ENCODE measurements around the gene STARD5. TPM values are rescaled to one million over a fixed set of nuclear protein-coding genes. Genes with fewer than 3 reads are reported as not detected.
A peak's percentile ranks its signal among the peaks of the same experiment; 100 is the strongest.

Gene STARD5
- total RNA-seq, 1 donor from 2014 or later: 4.8 TPM

GRCh38 chr15:81291916-81292522 lies 31.9 kb downstream of the STARD5 start:
- peak in 1 of 2 donors; percentile 31 for DNase-seq (ENCODE audit: low spot score in 2 of 2)

GRCh38 chr15:81289910-81290309 lies 34.0 kb downstream of the STARD5 start:
- H3K9me3 ChIP-seq: no peaks in the 10 kb centered on the region
- H3K36me3 ChIP-seq: no peaks in the 10 kb centered on the region
- H3K4me3 ChIP-seq: no peak overlapping the region
- H3K27me3 ChIP-seq: no peaks in the 10 kb centered on the region
- DNase-seq (ENCODE audit: low spot score in 2 of 2): no peak
- TF ChIP-seq CTCF (IDR thresholded peaks at IDR 0.05): no peak
- intact Hi-C loops (cut with DNase I): no loop called here
- no peak overlapping the region for H3K27ac ChIP-seq
- no peaks in the 10 kb centered on the region for H3K4me1 ChIP-seq

More at GRCh38 chr15:81291916-81292522, 31.9 kb downstream of the STARD5 start:
- H3K4me1 ChIP-seq: no peaks in the 10 kb centered on the region
- TF ChIP-seq CTCF (IDR thresholded peaks at IDR 0.05): no peak
- H3K27ac ChIP-seq: no peak overlapping the region
- H3K9me3 ChIP-seq: no peaks in the 10 kb centered on the region
- H3K36me3 ChIP-seq: no peaks in the 10 kb centered on the region
- H3K27me3 ChIP-seq: no peaks in the 10 kb centered on the region
- H3K4me3 ChIP-seq: no peak overlapping the region
- intact Hi-C loops (cut with DNase I): no loop called here

DNA sequence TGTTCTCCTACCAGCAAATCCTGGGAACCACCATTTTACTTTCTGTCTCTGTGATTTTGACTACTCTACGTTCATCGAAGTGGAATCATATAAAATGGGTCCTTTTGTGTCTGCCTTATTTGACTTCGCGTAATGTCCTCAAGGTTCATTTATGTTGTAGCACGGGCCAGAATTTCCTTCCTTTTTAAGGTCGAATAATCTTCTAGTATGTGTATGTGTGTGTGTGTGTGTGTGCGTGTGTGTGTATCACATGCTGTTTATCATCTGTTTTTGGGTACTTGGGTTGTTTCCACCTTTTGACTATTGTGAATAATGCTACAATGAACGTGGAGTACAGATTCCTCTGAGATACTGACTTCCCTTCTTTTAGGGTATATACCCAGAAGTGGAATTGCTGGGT lies 35.3 kb downstream of the STARD5 start:
- no peak for DNase-seq (ENCODE audit: low spot score in 2 of 2)
- no peak overlapping the region for H3K27ac ChIP-seq
- H3K9me3 ChIP-seq: no peaks in the 10 kb centered on the region
- no peaks in the 10 kb centered on the region for H3K36me3 ChIP-seq
- intact Hi-C loops (cut with DNase I): no loop called here
- no peaks in the 10 kb centered on the region for H3K4me1 ChIP-seq
- H3K27me3 ChIP-seq: no peaks in the 10 kb centered on the region
- H3K4me3 ChIP-seq: no peak overlapping the region
- no peak for TF ChIP-seq CTCF (IDR thresholded peaks at IDR 0.05)

DNA sequence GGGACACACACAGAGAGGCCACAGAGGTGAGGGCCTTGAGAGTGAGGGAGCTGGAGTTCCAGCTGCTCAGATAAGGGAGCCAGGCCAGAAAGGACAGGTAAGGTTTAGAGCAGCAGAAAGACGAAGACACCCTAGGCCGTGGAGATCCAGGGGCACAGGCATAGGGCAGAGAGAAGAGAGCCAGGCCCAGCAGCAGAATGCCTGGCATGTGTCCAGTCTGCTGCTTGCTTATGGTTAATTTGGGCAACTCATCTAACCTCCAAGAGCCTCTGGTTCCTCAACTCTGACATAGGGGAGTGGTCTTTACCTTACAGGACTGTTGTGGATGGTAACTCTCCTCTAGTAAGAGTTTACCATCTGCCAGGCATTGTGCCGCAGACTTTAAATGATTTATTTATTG lies 35.9 kb downstream of the STARD5 start:
- intact Hi-C loops (cut with DNase I): no loop called here
- no peaks in the 10 kb centered on the region for H3K36me3 ChIP-seq
- H3K27me3 ChIP-seq: no peaks in the 10 kb centered on the region
- H3K27ac ChIP-seq: no peak overlapping the region
- DNase-seq (ENCODE audit: low spot score in 2 of 2): peak in 1 of 2 donors; percentile 35
- H3K4me3 ChIP-seq: no peak overlapping the region
- TF ChIP-seq CTCF (IDR thresholded peaks at IDR 0.05): no peak
- H3K4me1 ChIP-seq: no peaks in the 10 kb centered on the region
- no peaks in the 10 kb centered on the region for H3K9me3 ChIP-seq

DNA sequence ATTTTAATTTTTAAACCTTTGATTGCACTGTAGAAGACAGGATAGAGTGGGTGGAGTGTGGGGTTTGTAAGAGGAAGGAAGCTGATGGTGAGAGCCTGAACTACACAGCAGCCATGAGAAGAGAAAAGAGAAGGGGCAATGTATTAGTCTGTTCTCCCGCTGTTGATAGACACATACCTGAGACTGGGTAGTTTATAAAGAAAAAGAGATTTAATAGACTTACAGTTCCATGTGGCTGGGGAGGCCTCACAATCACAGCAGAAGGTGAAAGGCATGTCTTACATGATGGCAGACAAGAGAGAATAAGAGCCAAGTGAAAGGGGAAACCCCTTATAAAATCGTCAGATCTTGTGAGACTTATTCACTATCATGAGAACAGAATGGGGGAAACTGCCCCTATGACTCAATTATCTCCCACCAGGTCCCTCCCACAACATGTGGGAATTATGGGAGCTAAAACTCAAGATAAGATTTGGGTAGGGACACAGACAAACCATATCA lies 37.3 kb downstream of the STARD5 start:
- no peaks in the 10 kb centered on the region for H3K9me3 ChIP-seq
- H3K36me3 ChIP-seq: no peaks in the 10 kb centered on the region
- no peak for DNase-seq (ENCODE audit: low spot score in 2 of 2)
- no peak overlapping the region for H3K4me3 ChIP-seq
- no peaks in the 10 kb centered on the region for H3K27me3 ChIP-seq
- H3K27ac ChIP-seq: no peak overlapping the region
- no peak for TF ChIP-seq CTCF (IDR thresholded peaks at IDR 0.05)
- no peaks in the 10 kb centered on the region for H3K4me1 ChIP-seq
- intact Hi-C loops (cut with DNase I): no loop called here
